ENCODE measurements around the gene ODAM. TPM values are rescaled to one million over a fixed set of nuclear protein-coding genes. Genes with fewer than 3 reads are reported as not detected.
"Not testable (repeated sequence)": the region's sequence is repeated elsewhere in the genome, so short reads cannot be mapped to it uniquely, and the experiment has no call there.

The ODAM gene
- total RNA-seq, 1 experiment from 2014 or later: 0.70 TPM

- intact Hi-C loops (cut with micrococcal nuclease; ENCODE audit: unreplicated experiment): no loop called here
- POLR2A ChIA-PET (ENCODE audit: unreplicated experiment): no interaction called here
Measured at GRCh38 chr4:70239884-70240591, 44.5 kb downstream of the ODAM start.

GRCh38 chr4:70242297-70242696 lies 46.8 kb downstream of the ODAM start, which contains the start of gene CSN3:
TSS of gene CSN3 (plus strand) at chr4:70242597. CDS start at chr4:70244820, 2,223 bp downstream.
- H3K36me3 ChIP-seq (ENCODE audit: low read depth); H3F3A ChIP-seq (ENCODE audit: insufficient read depth, low read depth); DNase-seq; H4K20me1 ChIP-seq (ENCODE audit: insufficient read depth); H3K4me1 ChIP-seq (replicated peaks; ENCODE audit: insufficient read depth); H3K4me2 ChIP-seq; H3K9me2 ChIP-seq (ENCODE audit: insufficient read depth); H3K27ac ChIP-seq; H3K4me3 ChIP-seq; H3K79me2 ChIP-seq (ENCODE audit: low read depth); POLR2A ChIA-PET (ENCODE audit: unreplicated experiment); H3K9me3 ChIP-seq (ENCODE audit: insufficient read depth, low read depth); CTCF ChIA-PET; H3K27me3 ChIP-seq (ENCODE audit: insufficient read depth, low read depth); intact Hi-C loops (cut with micrococcal nuclease; ENCODE audit: unreplicated experiment); BruUV-seq (replicated peaks); H2AFZ ChIP-seq: not testable (repeated sequence)

More at GRCh38 chr4:70239884-70240591, 44.5 kb downstream of the ODAM start:
- H3K4me3 ChIP-seq: no peak overlapping the region
- H3K4me1 ChIP-seq (replicated peaks; ENCODE audit: insufficient read depth): no peaks in the 10 kb centered on the region
- no TSS peak for BruUV-seq (replicated peaks)
- TF ChIP-seq EZH2 (IDR thresholded peaks at IDR 0.05; ENCODE audit: low read depth): no peak
- TF ChIP-seq, protein P1, sequence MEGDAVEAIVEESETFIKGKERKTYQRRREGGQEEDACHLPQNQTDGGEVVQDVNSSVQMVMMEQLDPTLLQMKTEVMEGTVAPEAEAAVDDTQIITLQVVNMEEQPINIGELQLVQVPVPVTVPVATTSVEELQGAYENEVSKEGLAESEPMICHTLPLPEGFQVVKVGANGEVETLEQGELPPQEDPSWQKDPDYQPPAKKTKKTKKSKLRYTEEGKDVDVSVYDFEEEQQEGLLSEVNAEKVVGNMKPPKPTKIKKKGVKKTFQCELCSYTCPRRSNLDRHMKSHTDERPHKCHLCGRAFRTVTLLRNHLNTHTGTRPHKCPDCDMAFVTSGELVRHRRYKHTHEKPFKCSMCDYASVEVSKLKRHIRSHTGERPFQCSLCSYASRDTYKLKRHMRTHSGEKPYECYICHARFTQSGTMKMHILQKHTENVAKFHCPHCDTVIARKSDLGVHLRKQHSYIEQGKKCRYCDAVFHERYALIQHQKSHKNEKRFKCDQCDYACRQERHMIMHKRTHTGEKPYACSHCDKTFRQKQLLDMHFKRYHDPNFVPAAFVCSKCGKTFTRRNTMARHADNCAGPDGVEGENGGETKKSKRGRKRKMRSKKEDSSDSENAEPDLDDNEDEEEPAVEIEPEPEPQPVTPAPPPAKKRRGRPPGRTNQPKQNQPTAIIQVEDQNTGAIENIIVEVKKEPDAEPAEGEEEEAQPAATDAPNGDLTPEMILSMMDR (conservative IDR thresholded peaks at IDR 0.05): no peak
- H3K79me2 ChIP-seq (ENCODE audit: low read depth): no peaks in the 10 kb centered on the region
- H3K9me2 ChIP-seq (ENCODE audit: insufficient read depth): no peaks in the 10 kb centered on the region
- H3K4me2 ChIP-seq: no peak overlapping the region
- DNase-seq: no peak
- H4K20me1 ChIP-seq (ENCODE audit: insufficient read depth): no peaks in the 10 kb centered on the region
- H3K27me3 ChIP-seq (ENCODE audit: insufficient read depth, low read depth): no peaks in the 10 kb centered on the region
- H2AFZ ChIP-seq: no peak overlapping the region
- H3F3A ChIP-seq (ENCODE audit: insufficient read depth, low read depth): no peaks in the 10 kb centered on the region
- H3K27ac ChIP-seq: no peak overlapping the region
- no peaks in the 10 kb centered on the region for H3K36me3 ChIP-seq (ENCODE audit: low read depth)
- CTCF ChIA-PET: no interaction called here
- no peaks in the 10 kb centered on the region for H3K9me3 ChIP-seq (ENCODE audit: insufficient read depth, low read depth)

GRCh38 chr4:70243091-70243490 lies 47.6 kb downstream of the ODAM start:
- Histone ChIP-seq H3K9me3 (ENCODE audit: insufficient read depth, low read depth) (no peaks in the 10 kb centered on the region), H3K4me2 (no peak overlapping the region), H3K36me3 (ENCODE audit: low read depth) (no peaks in the 10 kb centered on the region), H3F3A (ENCODE audit: insufficient read depth, low read depth) (no peaks in the 10 kb centered on the region), H3K27me3 (ENCODE audit: insufficient read depth, low read depth) (no peaks in the 10 kb centered on the region), H3K4me1 (replicated peaks; ENCODE audit: insufficient read depth) (no peaks in the 10 kb centered on the region), H3K9me2 (ENCODE audit: insufficient read depth) (no peaks in the 10 kb centered on the region), H4K20me1 (ENCODE audit: insufficient read depth) (no peaks in the 10 kb centered on the region), H3K4me3 (no peak overlapping the region), H3K79me2 (ENCODE audit: low read depth) (no peaks in the 10 kb centered on the region), H3K27ac (no peak overlapping the region), H2AFZ (no peak overlapping the region)
- no peak for DNase-seq
- intact Hi-C loops (cut with micrococcal nuclease; ENCODE audit: unreplicated experiment): no loop called here
- no TSS peak for BruUV-seq (replicated peaks)
- ChIA-PET POLR2A (ENCODE audit: unreplicated experiment) (no interaction called here), CTCF (no interaction called here)
- TF ChIP-seq EZH2 (IDR thresholded peaks at IDR 0.05; ENCODE audit: low read depth): no peak
- TF ChIP-seq, protein P1 (conservative IDR thresholded peaks at IDR 0.05): no peak

All from PC-9 (cell line).